ENCODE data around the gene PNRC2.

The PNRC2 gene

DNA sequence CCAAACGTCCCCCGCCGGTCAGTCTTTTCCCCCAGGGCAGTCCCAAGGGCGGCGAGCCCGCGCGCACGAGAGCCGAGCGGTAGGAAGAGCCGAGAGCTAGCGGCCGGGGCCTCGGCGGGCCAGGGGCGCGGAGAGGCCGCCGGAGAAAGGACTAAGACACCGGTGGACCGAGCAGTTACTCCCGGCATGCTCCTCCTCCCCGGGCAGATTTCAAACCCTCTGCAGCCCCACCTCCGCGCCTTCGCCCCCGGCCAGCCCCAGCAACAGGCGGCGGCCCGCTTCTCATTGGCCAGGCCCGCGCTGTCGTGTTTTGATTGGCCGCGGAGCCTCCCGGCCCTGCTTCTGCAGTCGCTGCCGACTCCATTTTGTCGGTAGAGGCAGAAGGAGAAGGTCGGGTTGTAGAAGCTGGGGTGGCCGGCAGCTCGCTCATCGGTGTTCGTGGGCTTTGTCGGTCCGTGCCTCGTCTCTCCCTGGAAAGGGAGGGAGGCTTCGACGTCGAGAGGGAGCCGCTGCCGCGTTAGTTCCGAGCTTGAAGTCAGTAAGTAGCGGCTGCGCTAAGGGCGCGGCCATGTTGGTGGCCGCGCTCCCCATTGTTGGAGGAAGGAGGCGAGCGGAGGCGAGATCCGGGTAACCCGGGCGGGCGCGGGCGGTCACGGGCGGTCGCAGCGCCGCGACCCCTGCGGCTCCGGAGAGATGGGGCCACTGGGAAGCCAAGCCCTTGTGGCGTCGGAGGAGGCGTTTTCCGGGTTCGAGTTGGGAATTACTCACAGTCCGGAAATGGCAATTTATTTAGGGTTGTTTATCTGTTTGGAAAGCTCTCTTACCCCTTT is at the start of gene PNRC2:
TSS of gene PNRC2 (plus strand) at position 368 of the 830 bp plus-strand sequence. CDS start 1,630 bp downstream, outside the sequence.
- DNase-seq (ENCODE audit: low read depth in 2 of 2): peak; percentile 94 to 95

- no peak for DNase-seq (ENCODE audit: low read depth in 2 of 2)
These were observed 49.5 kb upstream of the PNRC2 start for GRCh38 chr1:23910144-23910543.

- no peak for DNase-seq (ENCODE audit: low read depth in 2 of 2)
These were observed 48.9 kb upstream of the PNRC2 start for GRCh38 chr1:23910553-23911246.

DNA sequence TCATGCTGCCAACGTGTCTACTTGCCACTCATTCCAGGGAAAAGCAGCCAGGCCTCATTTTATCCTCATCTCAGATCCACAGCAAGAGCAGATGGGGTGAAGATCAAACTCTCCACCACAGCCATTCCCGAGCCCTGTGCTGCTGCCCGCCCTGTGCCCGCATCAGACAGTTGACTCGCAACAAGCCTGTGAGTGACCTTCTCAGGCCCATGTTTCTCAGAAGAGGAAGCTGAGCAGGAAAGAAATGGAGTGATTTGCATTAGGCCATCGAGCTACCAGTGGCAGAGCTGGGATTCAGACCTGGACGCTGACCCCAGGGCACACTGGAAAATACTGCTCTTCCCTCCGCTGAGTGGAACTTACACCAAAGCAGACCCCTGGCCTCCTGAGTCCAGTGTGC is 47.7 kb upstream of the PNRC2 start:
- no peak for DNase-seq (ENCODE audit: low read depth in 2 of 2)

DNA sequence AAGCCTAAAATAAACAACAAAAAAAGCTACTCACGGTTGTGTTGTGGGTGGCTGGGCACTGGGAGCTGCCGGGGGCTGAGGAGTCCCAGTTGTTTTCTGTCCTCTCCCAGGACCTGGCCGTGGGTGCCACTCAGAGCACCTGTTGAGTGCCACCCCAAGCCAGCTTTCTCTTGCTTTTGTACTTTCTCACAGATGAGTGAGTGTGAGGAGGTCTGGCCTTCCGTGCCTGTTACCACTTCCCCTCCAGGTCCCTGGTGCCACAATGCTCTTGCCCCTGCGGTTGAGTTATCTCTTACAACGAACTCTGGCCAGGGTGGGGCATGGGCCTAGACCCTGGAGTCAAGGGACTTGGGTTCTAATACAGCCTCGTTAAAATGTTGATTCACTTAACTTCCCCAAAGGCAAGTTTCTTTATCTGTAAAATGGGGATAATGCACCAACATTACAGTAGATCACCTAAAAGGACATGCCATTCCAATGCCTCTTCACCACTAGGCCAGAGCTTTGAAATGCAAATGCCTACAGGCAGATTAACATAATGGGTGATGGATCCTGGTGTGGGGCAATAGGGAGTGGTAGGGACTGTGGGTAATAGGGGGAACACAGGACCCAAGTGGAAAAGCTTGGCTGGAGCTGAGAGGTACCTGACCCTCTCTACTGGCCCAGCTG is 46.3 kb upstream of the PNRC2 start, which contains the start of gene CNR2:
TSS of gene CNR2 (minus strand) at position 151 of the 669 bp plus-strand sequence. CDS start 37,745 bp downstream, outside the sequence.
- DNase-seq (ENCODE audit: low read depth in 2 of 2): no peak

DNA sequence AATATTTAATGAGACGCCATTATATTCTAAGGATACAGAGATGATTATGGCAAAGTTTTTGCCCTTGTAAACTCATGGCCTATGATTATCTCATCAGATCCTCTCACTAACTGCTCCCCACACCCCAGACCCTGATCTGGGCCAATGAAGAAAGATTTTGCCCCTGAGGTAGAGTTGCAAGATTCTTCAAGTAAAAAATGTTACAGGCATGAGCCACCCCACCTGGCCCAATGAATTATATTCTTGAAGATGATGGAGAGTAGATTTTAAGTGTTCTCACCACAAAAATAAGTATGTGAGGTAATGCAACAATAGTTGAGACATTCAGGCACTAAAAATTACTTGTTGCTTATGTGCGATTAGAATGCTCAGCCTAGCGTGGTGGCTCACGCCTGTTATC is 44.7 kb upstream of the PNRC2 start:
- DNase-seq (ENCODE audit: low read depth in 2 of 2): no peak

GRCh38 chr1:23915466-23915865 is 44.2 kb upstream of the PNRC2 start:
- no peak for DNase-seq (ENCODE audit: low read depth in 2 of 2)

DNA sequence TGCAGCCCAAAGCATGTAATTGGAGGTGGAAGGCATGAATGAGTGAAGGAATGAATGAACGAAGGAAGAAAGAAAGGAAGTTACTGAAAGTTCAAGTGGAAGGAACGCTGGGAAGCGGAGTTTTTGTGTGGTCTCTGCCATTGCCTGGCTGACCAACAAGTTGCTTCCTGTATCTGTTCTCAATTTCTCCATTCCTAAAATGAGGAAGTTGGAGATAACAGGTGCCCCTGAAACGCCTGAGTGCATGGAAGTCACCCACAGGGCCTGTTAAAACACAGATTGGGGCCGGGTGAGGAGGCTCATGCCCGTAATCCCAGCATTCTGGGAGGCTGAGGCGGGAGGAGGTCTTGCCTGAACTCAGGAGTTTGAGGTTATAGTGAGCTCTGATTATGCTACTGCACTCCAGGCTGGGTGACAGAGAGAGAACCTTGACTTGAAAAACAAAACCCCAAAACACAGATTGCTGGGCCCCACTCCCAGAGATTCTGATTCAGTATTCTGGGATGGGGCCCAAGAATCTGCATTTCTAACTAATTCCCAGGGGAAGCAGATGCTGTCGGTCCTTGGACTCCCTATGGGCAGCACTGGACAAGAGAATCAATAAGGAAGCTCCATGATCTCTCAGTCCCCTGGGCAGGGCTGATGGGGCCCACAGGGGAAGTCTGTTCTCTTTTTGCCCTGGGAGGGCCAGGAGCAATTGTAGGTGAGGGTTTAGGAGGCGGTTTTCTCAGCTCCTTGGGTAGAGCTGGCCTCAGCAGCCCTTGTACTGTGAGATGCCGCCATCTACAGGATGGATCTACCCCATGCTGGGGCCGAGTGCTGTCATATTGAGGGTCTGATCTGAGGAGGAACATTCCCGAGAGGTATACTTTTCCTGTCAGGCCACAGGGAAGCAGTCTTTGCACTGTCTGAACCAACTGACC is 43.2 kb upstream of the PNRC2 start:
- DNase-seq (ENCODE audit: low read depth in 2 of 2): peak in 1 of 2 experiments; percentile 29

DNA sequence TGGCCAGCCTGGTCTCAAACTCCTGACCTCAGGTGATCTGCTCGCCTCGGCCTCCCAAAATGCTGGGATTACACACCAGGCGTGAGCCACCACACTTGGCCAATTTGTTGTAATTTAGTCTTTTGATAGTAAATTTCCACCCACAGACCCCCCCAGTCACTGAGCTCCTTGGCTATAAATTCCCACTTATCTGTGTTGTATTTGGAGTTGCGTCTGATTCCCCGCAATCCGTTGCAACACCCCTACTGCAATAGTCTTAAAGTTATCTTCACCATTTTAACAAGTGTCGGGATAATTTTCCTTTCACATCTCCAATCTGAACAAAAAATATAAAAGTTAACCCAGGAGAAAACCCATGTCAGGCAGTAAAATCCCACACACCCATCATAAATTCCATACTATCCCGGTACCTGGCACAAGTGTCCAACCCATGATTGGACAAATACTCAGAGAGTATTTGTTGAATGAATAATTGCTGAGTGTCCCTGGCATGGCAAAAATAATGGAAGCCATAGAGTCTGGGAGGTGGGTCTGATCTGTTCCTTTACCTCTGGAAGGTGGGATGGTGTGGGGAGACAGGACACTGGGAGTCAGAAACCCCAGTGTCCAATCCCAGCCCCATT is 37.2 kb upstream of the PNRC2 start:
- DNase-seq (ENCODE audit: low read depth in 2 of 2): no peak

GRCh38 chr1:23923592-23924499 is 35.8 kb upstream of the PNRC2 start:
- DNase-seq (ENCODE audit: low read depth in 2 of 2): no peak

GRCh38 chr1:23924601-23925000 is 35.0 kb upstream of the PNRC2 start:
- no peak for DNase-seq (ENCODE audit: low read depth in 2 of 2)

- DNase-seq (ENCODE audit: low read depth in 2 of 2): no peak
These were observed 34.3 kb upstream of the PNRC2 start for GRCh38 chr1:23925279-23925678.

- DNase-seq (ENCODE audit: low read depth in 2 of 2): no peak
These were observed 32.5 kb upstream of the PNRC2 start for GRCh38 chr1:23927097-23927496.

DNA sequence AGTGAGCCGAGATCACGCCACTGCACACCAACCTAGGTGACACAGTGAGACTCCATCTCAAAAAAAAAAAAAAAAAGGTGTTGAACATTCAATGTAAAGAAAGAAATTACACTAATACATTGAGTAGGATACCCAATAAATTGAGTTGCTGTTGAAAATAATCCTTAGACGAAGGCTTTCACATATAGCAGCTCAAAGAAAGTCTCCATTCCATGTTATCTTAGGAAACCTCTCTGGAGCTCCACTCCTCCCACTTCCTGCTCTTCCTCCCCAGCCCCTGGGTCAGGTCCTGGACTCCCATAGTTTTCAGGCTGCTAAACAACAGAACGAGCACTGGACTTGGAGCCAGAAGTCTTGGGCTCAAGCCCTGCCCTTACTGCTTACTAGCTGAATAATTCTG is 30.8 kb upstream of the PNRC2 start:
- DNase-seq (ENCODE audit: low read depth in 2 of 2): no peak

- no peak for DNase-seq (ENCODE audit: low read depth in 2 of 2)
These were observed 29.4 kb upstream of the PNRC2 start for GRCh38 chr1:23930270-23930669.

DNA sequence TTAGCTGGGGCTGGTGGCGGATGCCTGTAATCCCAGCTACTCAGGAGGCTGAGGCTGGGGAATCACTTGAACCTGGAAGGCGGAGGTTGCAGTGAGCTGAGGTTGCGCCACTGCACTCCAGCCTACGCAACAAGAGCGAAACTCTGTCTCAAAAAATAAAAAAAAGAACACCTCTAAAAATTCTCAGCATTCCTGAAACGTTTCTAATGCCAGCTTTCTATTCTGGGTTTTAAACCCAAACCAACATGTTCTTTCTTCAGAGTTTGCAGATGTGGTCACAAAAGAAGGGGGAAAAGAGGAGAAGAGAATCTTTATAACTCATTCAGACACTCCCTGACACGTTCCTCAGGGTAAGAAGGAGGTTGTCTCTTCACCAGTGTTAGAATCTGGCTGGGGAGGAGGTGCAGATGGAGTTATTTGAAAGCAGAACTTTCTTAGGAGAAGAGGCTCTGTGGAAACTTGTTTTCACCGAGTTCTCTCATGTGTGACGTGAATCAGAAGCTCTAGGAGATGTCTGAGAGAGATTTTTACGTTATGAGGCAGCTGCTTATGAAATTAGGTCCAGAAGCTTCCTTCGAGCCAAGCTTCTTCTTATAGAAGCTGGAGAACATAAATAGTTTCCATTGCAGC is 28.7 kb upstream of the PNRC2 start:
- DNase-seq (ENCODE audit: low read depth in 2 of 2): no peak

DNA sequence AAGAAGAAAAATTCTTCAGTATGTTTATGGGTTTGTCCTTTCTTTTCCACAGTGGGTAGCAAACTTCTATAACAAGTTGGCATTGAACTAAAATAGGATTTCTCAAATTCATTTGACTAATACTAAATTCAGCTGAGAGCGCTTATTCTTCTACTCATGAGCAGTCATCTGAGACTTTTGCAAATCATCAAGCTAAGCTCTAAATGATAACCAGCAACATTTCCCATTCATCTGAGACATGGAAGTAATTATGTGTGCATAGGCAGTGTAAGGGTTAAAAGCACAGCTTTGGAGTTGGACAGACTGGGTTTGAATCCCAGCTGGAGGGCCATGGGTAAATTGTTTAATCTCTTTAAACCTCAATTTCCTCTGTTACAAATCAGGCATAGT is 28.1 kb upstream of the PNRC2 start:
- DNase-seq (ENCODE audit: low read depth in 2 of 2): no peak

DNA sequence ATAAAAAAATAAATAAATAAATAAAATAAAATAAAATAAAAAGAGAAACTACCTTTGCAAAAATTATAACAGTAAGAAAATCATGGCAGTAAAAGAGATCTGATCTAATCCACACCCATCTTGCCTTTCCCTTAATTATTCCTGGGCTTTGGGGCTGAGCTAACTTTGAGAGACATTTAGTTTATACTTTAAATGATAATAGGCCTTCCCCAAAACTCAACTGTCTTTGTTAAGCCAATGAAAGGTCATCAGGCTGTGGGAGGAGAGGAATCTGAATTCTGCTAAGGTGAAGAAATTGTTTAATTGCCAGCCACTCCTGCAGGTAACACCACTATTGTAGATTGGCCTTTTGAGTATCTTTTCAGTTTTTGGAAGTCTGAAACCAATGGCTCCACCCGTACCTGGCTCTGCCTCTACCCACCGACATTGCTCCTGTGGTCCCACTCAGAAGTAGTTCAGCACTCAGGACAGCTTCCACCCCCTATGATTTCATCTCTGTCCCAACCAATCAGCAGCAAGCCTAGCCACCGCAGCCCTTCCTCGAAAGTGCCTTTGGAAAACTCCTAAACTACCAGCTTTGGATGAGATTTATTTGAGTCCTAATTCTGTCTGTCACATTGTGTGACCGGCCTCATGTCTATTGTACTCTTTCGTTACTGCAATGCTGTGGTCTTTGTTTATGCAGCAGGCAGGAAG is 23.0 kb upstream of the PNRC2 start:
- no peak for DNase-seq (ENCODE audit: low read depth in 2 of 2)

GRCh38 chr1:23947366-23947765 is 12.3 kb upstream of the PNRC2 start:
- no peak for DNase-seq (ENCODE audit: low read depth in 2 of 2)
